IMR-90 (cell line): Measurements from ENCODE around the gene SLC29A2. TPM values are rescaled to one million over a fixed set of nuclear protein-coding genes. Genes with fewer than 3 reads are reported as not detected.
"Not testable (repeated sequence)": the region's sequence is repeated elsewhere in the genome, so short reads cannot be mapped to it uniquely, and the experiment has no call there.

Experiments
- ATAC-seq: fragments of 200-7000 bp; cut with Tn5 transposase; 2 replicates; pipeline ENCODE4 v1.9.1; 2020; ENCODE audit warnings: low read depth, mild to moderate bottlenecking, moderate library complexity
- BruUV-seq: library from RNA; stranded (reverse); fragments of 400-500 nt; replicated peaks from 2 replicates; lab custom pipeline; 2021; lab: Mats Ljungman, UMichigan
- CTCF ChIA-PET: fragments of 300-600 bp; formaldehyde crosslinking; extraction: SDS; loops from one replicate; lab custom pipeline; 2021; ENCODE audit warnings: antibody characterized with exemption; lab: Yijun Ruan, JAX
- POLR2A ChIA-PET: fragments of 300-600 bp; sonication (Branson Sonifier 250); formaldehyde crosslinking; loops from one replicate; lab custom pipeline; 2022; ENCODE audit warnings: antibody characterized with exemption; ENCODE audit not compliant: unreplicated experiment; lab: Charles Lee
- DNase-seq: peaks from one replicate; pipeline ENCODE4 v3.0.0; 2013
- H2AFZ ChIP-seq: replicated peaks from 2 replicates; pipeline ENCODE3; 2013; ENCODE audit warnings: low read length, mild to moderate bottlenecking; ENCODE audit not compliant: poor library complexity
- H2AK5ac ChIP-seq: 2 replicates; pipeline ENCODE4 v1.6.1; 2013; ENCODE audit warnings: low read depth, low read length, inconsistent platforms
- H2AK9ac ChIP-seq: replicated peaks from 2 replicates; pipeline ENCODE3; 2013; ENCODE audit warnings: mild to moderate bottlenecking, low read depth, low read length, moderate library complexity; ENCODE audit not compliant: poor library complexity
- H2BK120ac ChIP-seq: 2 replicates; pipeline ENCODE4 v1.6.1; 2013; ENCODE audit warnings: low read depth, low read length, inconsistent platforms
- H2BK15ac ChIP-seq: 3 replicates; pipeline ENCODE4 v1.6.1; 2013; ENCODE audit warnings: low read depth, low read length, inconsistent platforms
- H2BK20ac ChIP-seq: 2 replicates; pipeline ENCODE4 v1.6.1; 2013; ENCODE audit warnings: low read depth, mild to moderate bottlenecking, inconsistent platforms, low read length, moderate library complexity
- H2BK5ac ChIP-seq: 2 replicates; pipeline ENCODE4 v1.6.1; 2013; ENCODE audit warnings: mild to moderate bottlenecking, low read depth, low read length, inconsistent platforms; ENCODE audit not compliant: poor library complexity, severe bottlenecking
- H3K14ac ChIP-seq: replicated peaks from 2 replicates; pipeline ENCODE4 v1.6.1; 2013; ENCODE audit warnings: low read depth, low read length, inconsistent platforms
- H3K18ac ChIP-seq: 2 replicates; pipeline ENCODE4 v1.6.1; 2013; ENCODE audit warnings: low read depth, low read length, control low read depth
- H3K23ac ChIP-seq: 2 replicates; pipeline ENCODE4 v1.6.1; 2013; ENCODE audit warnings: low read depth, low read length, inconsistent platforms
- H3K27ac ChIP-seq: 2 replicates; pipeline ENCODE4 v1.5.1; 2013; ENCODE audit warnings: mild to moderate bottlenecking, control low read depth, low read length; ENCODE audit not compliant: insufficient read depth
- H3K27me3 ChIP-seq: 2 replicates; pipeline ENCODE4 v1.6.1; 2013; ENCODE audit warnings: low read length; ENCODE audit not compliant: control insufficient read depth, insufficient read depth
- H3K36me3 ChIP-seq: 2 replicates; pipeline ENCODE4 v1.6.1; 2013; ENCODE audit warnings: low read length, mixed read lengths; ENCODE audit not compliant: control insufficient read depth, insufficient read depth
- H3K4ac ChIP-seq: 2 replicates; pipeline ENCODE4 v1.6.1; 2013; ENCODE audit warnings: low read depth, low read length, inconsistent platforms
- H3K4me1 ChIP-seq: 2 replicates; pipeline ENCODE4 v1.6.1; 2013; ENCODE audit warnings: low read length, mixed read lengths; ENCODE audit not compliant: control insufficient read depth, insufficient read depth
- H3K4me2 ChIP-seq: 2 replicates; pipeline ENCODE4 v1.6.1; 2013; ENCODE audit warnings: low read depth, mild to moderate bottlenecking, control low read depth, low read length, moderate library complexity
- H3K4me3 ChIP-seq: 2 replicates; pipeline ENCODE4 v1.5.1; 2013; ENCODE audit warnings: low read depth, mild to moderate bottlenecking, control low read depth, low read length, moderate library complexity; ENCODE audit not compliant: insufficient read depth
- H3K56ac ChIP-seq: 2 replicates; pipeline ENCODE4 v1.6.1; 2013; ENCODE audit warnings: low read length, inconsistent platforms; ENCODE audit not compliant: insufficient read depth; ENCODE audit errors: extremely low read depth
- H3K79me1 ChIP-seq, 2 experiments: 2 replicates each; pipeline ENCODE4 v1.6.1; 2013; ENCODE audit warnings: low read length in 2 of 2, inconsistent platforms in 1 of 2, low read depth in 1 of 2
- H3K9ac ChIP-seq: 2 replicates; pipeline ENCODE4 v1.6.1; 2013; ENCODE audit warnings: low read depth, low read length, control low read depth
- H3K9me1 ChIP-seq: 2 replicates; pipeline ENCODE4 v1.6.1; 2013; ENCODE audit warnings: low read length, inconsistent platforms; ENCODE audit not compliant: insufficient read depth
- H3K9me3 ChIP-seq: 2 replicates; pipeline ENCODE4 v1.6.1; 2013; ENCODE audit warnings: low read length; ENCODE audit not compliant: control insufficient read depth, insufficient read depth
- H4K20me1 ChIP-seq: 2 replicates; pipeline ENCODE4 v1.6.1; 2013; ENCODE audit warnings: low read length, inconsistent platforms; ENCODE audit not compliant: insufficient read depth
- H4K5ac ChIP-seq: 2 replicates; pipeline ENCODE4 v1.6.1; 2013; ENCODE audit warnings: mild to moderate bottlenecking, low read depth, low read length, control low read depth
- H4K8ac ChIP-seq, 2 experiments: 2 replicates each; pipeline ENCODE4 v1.6.1; 2013; ENCODE audit warnings: low read depth in 2 of 2, low read length in 2 of 2, control low read depth in 1 of 2, inconsistent platforms in 1 of 2
- H4K91ac ChIP-seq: 2 replicates; pipeline ENCODE4 v1.6.1; 2013; ENCODE audit warnings: low read depth, low read length, inconsistent platforms; ENCODE audit not compliant: insufficient read depth
- WGBS, 2 experiments: methylation state at CpG; one replicate each; pipeline versions ENCODE4 v1.1.5 to v1.1.7; 2013; ENCODE audit warnings: missing lambda C conversion rate in 2 of 2; ENCODE audit not compliant: insufficient read length in 1 of 2; ENCODE audit errors: extremely low coverage in 2 of 2; 5-methylcytosine and 5-hydroxymethylcytosine counted together
- dilution Hi-C: fragments of 300-500 bp; cut with HindIII; formaldehyde crosslinking; loops from one replicate; pipeline ENCODE4 v1.14.3; 2018; ENCODE audit warnings: low sequenced_read_pairs; ENCODE audit not compliant: unreplicated experiment
- in situ Hi-C: fragments of 300-500 bp; cut with MboI; formaldehyde crosslinking; loops from 3 replicates; pipeline ENCODE4 v1.14.3; 2019; ENCODE audit warnings: low sequenced_read_pairs, inconsistent platforms, mixed read lengths
- intact Hi-C: fragments of 100-400 bp; cut with micrococcal nuclease; formaldehyde crosslinking; loops from 2 replicates; pipeline ENCODE4 v1.10.0; 2022
- polyA plus RNA-seq, 3 experiments: library from polyadenylated mRNA; depleted of rRNA; stranded (reverse); fragments of >200 nt; gene quantifications; 2 replicates each; pipeline ENCODE4 v1.2.3, GENCODE V29; 2012; ENCODE audit warnings: low replicate concordance in 1 of 3
- total RNA-seq: library from RNA; depleted of rRNA; stranded (reverse); fragments of >200 nt; gene quantifications from 2 replicates; pipeline ENCODE4 v1.2.3, GENCODE V29; 2012

SLC29A2 gene
- total and polyA plus RNA-seq, 2 of the 4 experiments (the other 2 are of a cell fraction) = under 0.01 to 1.2 TPM

GRCh38 chr11:66320748-66321147, 50.8 kb downstream of the SLC29A2 start:
- CTCF ChIA-PET, H2AFZ ChIP-seq, in situ Hi-C loops, H3K23ac ChIP-seq, H2BK120ac ChIP-seq, H4K91ac ChIP-seq, H3K18ac ChIP-seq, H3K36me3 ChIP-seq, H3K9me3 ChIP-seq, H2AK9ac ChIP-seq, H3K4me3 ChIP-seq, H3K27me3 ChIP-seq, H2BK5ac ChIP-seq, H3K4me2 ChIP-seq, H2AK5ac ChIP-seq, H2BK15ac ChIP-seq, ATAC-seq, H3K14ac ChIP-seq, H3K4ac ChIP-seq, H3K56ac ChIP-seq, H3K9ac ChIP-seq, intact Hi-C loops, H4K8ac ChIP-seq, BruUV-seq, H3K27ac ChIP-seq, POLR2A ChIA-PET, dilution Hi-C loops, H2BK20ac ChIP-seq, DNase-seq, H4K5ac ChIP-seq: not testable (repeated sequence)
- Histone ChIP-seq H3K79me1 (peaks cover 0 to 28% of the 10 kb centered on the region in 2 experiments; a peak in 2 of 4 replicates), H3K9me1 (peaks cover 26% of the 10 kb centered on the region), H3K4me1 (peaks cover 36% of the 10 kb centered on the region), H4K20me1 (peaks cover 11% of the 10 kb centered on the region)
- WGBS, 2 experiments = no CpG with 5 or more reads among the region's 6 CpGs

- H4K8ac ChIP-seq, CTCF ChIA-PET, in situ Hi-C loops, H3K23ac ChIP-seq, H2BK15ac ChIP-seq, H2BK20ac ChIP-seq, POLR2A ChIA-PET, intact Hi-C loops, H2BK120ac ChIP-seq, H3K14ac ChIP-seq, H2AK5ac ChIP-seq, BruUV-seq, H2BK5ac ChIP-seq, H3K18ac ChIP-seq, H3K4ac ChIP-seq, H3K27ac ChIP-seq, H3K4me2 ChIP-seq, H4K91ac ChIP-seq, H3K4me3 ChIP-seq, ATAC-seq, H3K56ac ChIP-seq, DNase-seq, H3K27me3 ChIP-seq, H3K9me3 ChIP-seq, H3K36me3 ChIP-seq, H2AFZ ChIP-seq, H3K9ac ChIP-seq, H4K5ac ChIP-seq, H2AK9ac ChIP-seq, dilution Hi-C loops: not testable (repeated sequence)
- peaks cover 15% of the 10 kb centered on the region for H4K20me1 ChIP-seq
- H3K79me1 ChIP-seq = peaks cover 0 to 28% of the 10 kb centered on the region in 2 experiments; a peak in 2 of 4 replicates
- H3K9me1 ChIP-seq = peaks cover 22% of the 10 kb centered on the region
- WGBS, 2 experiments = no CpG with 5 or more reads among the region's 2 CpGs
- peaks cover 34% of the 10 kb centered on the region for H3K4me1 ChIP-seq
Measured at GRCh38 chr11:66320289-66320688, 51.3 kb downstream of the SLC29A2 start.
